ENCODE data around the gene UVRAG.
A peak's percentile ranks its signal among the peaks of the same experiment; 100 is the strongest.

UVRAG gene

DNA sequence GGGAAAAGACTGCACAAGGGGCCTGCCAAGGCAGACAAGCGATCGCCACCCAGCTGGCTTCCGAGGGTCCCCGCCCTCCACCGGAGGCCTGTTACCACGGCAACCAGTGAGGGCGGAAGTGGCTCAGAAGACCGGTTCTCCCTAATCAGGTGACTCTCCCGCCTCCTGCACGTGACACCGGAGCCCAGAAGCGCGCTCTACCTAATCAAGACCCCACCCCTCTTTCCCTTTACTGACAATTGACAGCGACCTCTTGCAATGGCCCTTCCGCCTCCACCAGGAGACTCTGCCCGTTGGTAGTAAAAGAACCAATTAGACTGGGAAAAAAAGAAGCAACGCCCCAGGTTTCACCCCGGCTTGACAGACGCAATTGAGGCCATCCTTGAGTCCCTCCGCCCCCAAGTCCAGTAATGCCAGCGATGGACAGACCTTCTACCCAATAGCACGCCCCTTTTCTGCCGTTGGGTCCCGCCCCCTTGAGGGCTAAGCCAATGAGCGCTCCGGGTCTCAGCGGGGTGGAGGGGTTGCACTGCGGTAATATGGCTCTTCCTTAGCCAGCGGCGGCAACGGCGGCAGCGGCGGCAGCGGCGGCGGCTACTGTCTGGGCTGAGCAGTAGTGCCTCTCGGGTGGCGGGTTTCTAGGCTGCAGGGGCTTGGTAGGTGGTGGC lies at the start of gene UVRAG:
Gene UVRAG, plus strand, starts transcription at position 534 of the 668 bp plus-strand sequence. CDS start 198 bp downstream, outside the sequence.
- peak; percentile 99 for DNase-seq

DNA sequence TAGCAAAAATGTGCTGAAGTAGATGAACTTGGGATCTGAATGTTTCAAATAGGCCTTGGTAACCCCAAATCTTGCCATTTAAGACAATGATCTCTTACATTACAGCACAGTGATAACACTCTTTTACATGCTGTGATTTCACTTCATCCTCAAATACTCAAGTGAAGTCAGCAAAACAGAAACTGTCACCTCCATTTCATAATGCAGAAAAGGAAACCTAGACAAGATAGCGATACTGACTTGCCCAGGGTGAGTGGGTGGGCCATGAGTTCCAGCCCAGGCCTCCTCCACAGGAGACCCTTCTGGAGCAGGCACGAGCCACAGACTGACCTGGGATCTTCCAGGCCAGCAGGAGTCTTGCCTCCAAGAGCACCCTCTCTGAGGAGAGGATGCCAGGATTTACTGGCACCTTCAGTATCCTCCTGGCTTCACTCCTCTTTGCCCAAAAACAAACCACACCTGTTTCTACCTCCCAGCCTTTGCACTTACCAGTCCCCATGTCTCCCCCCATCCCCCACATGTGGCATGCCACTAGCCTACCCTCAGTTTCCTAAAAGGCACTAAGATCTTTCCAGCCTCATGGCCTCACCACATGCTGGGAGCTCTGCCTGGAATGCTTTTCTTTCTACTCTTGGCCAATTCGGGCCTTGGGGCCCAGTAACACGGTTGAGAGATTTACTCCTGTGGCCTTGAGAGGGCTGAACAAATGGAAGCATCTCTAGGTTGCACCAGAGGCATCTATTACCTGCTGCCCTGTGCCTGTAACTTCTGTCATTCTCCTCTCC lies 48.4 kb upstream of the UVRAG start:
- DNase-seq, result no peak

DNA sequence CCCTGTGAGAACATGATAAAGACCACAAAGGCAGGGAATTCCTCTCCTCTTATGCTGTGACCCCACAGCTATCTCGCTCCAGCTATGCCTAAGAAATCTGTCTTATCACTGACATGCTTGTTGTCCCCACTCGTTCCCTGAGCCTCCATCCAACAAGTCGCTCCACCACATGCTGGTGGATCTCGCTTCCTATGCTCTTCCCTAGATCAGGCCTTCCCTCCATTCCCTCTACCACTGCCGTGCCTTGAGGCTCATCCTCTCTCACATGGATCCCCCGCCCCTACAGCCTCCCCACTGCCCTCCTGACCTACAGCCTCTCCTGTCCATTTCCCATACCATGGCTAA lies 47.8 kb upstream of the UVRAG start:
- DNase-seq, result no peak

DNA sequence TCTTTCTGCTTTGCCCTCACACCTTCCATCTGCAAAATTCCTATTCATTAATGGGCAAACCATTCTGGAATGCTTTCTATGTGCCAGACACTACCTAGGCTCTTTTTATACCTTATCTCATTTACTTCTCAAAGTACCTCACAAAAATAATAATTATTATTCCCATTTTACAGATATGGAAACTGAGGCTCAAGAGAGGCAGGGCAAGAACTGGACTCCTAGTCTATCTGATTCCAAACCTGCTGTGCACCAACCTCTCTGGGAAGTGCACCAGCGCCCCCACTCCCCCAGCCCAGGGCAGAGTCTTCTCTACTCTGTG lies 47.3 kb upstream of the UVRAG start:
- no peak for DNase-seq

DNA sequence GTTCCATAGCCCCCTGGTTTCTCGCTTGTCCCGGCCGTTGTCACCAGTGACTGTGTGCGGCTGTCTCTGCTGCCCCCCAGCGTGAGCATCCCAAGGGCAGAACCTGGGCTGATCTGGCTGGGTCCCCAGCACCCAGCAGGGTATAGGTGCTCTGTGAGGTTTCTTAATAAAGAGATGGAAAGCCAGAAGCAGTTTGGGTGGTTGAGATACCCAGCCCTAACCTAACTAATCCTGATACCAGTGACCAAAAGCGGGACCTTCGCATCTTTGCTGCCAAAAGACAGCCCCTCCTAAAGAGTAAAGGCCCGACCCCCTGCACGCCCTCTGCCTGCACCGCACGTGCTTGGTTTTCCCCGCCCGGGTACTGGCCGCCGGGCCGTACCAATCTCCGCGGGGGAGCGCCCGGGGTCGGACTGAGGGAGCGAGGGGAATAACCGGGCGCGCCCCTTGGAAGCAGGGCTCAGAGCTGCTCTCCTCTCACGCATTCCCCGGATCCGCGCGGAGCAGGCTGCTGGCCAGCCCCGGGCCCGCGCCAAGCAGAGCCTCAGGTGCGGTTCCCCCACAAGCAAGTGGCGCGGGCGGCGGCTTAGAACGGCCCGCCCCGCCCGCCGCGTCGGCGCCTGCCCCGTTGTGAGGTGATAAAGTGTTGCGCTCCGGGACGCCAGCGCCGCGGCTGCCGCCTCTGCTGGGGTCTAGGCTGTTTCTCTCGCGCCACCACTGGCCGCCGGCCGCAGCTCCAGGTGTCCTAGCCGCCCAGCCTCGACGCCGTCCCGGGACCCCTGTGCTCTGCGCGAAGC lies 46.7 kb upstream of the UVRAG start, which contains the start of gene DGAT2:
Gene DGAT2, plus strand, starts transcription at position 667 of the 797 bp plus-strand sequence. CDS start 214 bp downstream, outside the sequence.
- DNase-seq, result peak; percentile 59

DNA sequence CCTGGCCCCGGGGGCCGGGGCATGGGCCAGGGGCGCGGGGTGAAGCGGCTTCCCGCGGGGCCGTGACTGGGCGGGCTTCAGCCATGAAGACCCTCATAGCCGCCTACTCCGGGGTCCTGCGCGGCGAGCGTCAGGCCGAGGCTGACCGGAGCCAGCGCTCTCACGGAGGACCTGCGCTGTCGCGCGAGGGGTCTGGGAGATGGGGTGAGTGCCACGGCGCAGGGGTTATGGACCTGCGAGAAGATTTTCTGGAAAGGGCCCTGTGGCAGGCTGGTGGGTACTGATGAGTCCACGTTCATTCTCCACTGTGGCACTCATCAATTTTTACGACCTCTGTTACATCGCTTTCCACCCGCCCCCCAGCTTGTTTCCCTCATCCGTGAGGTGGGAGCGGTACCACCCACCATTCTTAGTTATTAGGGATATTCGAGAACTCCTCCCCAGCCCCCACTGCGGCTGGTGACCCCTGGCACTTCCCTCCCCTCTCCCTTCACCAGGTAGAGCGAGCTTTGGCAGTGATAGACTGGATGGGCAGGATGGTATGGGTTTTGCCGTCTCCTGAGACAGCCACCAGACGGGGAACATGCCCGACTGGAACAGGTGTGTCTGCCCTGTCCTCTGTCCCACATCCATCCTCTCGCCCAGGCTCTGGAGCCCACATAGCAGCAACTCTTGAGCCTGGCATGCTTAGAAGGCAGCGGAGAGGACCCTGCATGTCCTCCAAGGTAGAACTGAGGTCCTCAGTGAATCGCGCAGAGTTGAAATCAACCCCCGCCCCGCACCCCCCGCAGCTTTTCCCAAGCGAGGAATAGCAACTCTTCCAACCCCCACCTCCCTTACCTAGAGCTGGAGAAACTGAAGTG lies 45.9 kb upstream of the UVRAG start:
- no peak for DNase-seq

DNA sequence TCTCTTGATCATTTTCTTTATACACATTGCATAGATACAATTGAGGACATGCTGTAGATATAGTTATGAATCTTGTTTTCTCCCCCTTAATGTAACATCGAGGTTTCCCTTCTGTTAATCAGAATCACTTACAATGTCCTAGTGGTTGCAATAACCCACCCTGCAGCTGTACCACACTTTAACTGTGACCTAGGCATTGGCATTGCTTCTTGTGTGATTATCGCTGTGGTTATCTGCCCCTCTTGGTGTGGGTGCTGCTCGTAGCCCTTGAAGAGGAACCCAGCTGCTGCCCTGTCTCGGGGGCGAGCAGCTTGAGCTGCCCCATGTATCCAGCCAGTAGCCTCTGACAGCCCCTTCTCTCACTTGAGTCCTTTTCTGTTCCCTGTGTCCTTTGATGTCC lies 44.9 kb upstream of the UVRAG start:
- DNase-seq, result peak; percentile 7

DNA sequence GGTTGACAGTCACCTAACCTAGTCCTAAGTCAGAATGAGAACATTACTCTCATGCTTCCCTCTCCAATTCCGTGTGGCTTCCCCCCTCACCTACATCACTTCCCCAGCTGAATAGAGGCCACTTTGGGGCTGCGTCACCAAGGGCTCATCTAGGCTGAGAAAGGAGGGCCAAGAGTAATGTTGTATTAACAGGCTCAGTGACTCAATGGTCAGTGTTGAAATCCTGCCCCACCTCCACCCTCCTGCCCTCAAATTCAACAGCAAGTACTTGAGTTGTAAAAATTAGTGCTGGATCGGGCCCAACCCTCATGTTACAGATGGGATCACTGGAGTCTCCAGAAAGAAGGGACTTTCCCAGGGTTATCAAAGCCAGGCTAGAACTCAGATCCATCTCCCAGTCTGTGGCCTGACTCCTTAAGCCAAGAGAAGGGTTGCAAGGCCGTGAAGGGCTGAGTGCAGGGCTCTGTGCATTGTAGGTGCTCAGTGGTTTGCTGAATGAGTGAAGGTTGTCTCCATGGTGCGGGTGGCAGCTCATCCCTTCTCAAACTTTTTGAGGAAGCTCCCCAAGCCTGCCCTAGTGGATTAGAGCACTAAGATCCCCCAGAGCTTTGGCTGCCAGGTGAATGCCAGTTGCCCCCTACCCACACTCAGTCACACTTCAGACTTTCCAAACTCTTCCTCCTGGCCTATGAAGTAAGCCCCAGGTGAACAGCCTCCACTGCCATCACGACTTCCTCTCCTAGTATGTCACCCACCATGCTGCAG lies 43.2 kb upstream of the UVRAG start:
- DNase-seq, result peak; percentile 8

DNA sequence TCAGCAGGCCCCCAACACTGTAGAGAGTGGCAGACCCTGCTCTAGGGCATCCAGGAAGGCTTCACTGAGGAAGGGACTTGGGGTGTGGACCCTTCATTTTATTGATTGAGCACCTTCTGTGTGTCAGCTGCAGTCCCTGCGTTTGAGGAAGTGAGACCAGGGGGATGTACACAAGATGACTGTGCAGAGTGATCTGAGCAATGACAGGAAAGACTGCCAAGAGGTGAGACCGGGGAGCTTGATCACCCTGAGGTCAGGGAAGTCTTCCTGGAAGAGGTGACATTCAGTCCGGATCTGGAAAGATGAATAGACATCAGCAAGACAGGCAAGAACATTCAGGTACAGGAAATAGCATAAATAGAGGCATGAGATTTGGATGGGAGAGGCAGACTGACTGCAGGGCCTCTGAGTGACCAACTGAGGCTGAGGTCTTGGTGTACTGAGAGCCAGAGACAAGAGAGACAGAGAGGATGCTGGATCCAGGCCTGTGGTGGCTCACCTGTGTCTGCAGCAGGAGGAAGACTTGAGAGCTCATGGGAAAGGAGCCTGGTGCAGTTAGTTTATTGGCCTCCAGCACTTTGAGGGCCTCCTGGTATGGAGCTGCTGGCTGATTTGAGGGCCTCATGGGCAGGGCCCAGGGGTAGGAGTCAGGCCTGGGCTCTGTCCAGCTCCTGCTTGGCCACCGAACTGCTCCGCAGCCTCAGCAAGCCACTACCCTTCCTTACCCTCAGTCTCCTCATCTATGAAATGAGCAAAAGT lies 41.2 kb upstream of the UVRAG start:
- DNase-seq, result peak; percentile 83

DNA sequence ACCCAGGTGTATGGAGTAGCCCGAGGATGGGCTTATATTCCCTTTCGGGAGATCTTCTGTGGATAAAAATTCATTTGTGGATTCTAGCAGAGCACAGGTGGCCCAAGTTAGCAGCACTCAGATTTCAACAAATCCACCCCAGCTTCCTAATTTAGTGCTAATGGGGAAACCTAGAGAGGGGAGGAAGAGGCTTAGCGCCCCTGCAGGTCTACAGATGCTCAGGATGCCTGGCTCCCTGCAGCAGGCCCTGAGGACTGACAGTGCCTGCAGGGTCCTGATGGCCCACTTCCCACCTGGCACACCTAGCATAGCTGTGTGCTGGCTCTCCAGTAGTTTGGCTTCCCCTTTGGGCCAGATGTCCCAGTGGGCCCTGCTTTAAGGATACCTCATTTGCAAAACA lies 40.0 kb upstream of the UVRAG start:
- no peak for DNase-seq

DNA sequence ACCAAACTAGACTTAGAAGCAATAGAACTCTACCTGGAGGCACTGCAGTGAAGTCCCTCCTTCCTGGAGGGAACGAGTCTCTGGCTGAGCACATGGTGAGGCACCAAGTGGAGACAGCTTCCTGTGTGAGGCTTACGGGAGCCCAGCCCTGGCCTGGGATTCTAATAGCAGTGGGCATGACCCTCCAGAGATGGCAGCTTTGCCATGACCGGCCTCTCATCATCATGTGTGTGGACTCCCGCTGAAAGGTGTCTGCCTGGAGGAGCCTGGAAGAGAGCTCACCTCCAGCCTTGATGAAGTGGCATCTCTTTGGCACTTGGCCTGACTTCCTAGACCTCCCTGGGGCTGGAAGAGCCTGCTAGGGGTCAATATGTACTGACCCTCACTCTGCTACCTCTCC lies 38.5 kb upstream of the UVRAG start:
- no peak for DNase-seq

DNA sequence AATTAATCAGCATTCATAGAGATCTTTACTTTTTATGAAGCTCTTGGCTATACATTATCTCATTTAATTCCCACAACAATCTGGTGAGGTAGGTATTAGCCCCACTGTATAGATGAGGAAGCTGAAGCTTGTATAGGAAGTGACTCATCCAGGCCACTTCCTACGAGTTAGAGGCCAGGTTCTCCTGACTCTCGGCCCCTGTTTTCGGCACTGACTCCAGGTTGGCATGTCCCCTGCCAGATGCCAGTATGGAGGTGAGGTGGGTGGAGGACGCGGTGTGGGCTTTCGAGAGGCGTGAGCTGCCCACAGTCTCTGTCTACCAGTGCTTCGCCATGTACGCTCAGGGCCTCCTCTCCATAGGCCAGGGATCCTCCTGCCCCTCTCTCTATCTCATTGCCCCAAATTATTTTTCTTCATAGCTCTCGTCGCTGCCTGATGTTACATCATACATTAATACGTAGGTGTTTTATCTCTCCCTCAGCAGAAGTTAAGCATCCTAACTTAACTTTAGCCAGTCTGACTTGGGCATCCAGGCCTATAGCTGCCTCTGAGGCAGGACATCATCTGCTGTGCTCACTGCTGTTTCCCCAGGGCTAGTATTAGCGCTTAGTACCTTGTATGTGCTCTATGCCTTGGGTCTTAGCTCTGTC lies 37.4 kb upstream of the UVRAG start:
- DNase-seq, result peak; percentile 61

DNA sequence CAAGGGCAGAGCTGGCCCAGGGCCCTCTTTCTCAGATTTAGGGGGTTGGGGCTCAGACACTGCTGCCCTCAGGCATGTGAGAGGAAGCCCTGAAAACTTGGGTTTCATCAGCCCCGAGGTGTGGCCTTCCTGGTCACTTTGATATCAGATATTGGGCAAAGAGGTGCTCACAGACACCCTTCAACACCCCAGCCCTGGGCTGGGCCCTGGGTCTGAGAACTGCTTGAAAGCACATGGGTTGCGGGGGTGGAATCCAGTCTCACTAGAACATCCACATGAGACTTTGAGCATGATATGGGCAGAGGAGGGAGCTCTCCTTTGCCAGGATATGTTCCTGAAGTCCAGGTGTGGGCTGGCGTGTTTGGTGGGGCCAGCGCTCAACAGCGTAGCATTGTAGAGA lies 36.0 kb upstream of the UVRAG start:
- no peak for DNase-seq

DNA sequence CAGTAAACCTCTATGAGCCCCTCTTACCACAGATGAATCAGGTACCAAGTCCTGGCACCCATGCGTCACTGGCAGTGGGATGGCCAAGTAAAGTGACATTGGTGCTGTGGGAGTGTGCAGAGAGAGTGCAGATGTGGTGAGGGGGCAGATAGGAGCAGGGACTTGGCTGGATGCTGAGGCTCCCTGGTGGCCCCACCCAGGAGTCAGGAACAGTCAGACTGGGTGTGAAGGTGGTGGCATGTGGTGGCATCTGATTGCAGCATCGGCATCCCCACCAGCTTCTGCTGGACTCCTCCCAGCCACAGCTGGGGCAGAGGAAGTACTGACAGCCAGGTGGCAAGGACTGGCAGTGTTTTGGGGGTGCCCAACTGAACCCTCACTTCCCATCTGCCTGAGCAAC lies 35.0 kb upstream of the UVRAG start:
- DNase-seq, result peak; percentile 15

DNA sequence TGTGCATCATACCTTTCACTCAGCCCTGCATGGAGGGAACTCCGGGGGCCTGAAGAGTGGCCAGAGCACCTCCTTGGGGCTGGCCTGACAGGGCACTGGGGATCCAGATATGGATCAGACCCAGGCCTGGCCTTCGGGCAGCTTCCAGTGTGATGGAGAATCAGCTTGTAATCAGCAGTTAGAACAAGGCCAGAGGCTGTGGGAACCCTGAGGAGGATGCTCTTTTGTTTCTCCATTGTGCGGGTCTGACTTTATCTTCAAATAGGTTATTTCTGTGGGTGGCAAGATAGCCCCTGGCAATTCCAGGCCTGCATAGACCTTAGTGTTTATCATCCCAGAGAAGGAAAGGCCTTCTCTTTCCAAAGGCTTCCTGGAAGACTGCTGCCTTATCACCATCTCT lies 34.1 kb upstream of the UVRAG start:
- DNase-seq, result no peak

DNA sequence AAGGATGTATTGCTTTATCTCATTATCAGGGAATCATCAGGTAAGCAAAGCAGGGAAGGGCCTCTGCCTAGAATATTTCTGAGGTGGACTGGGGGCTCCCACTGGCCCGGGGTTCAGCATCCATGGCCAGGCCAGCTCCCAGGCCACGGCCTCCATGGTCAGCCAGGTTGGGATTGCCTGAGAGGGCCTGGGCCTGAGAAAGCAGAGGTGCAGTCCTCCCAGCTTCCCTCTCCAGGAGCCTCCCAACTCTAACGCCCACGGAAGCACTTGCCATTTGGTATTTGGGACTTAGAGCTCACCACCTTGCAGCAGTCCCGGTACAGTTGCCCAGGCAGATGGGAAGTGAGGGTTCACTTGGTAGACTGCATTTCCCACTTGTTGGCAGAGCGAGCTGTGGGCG lies 33.7 kb upstream of the UVRAG start:
- DNase-seq, result no peak

DNA sequence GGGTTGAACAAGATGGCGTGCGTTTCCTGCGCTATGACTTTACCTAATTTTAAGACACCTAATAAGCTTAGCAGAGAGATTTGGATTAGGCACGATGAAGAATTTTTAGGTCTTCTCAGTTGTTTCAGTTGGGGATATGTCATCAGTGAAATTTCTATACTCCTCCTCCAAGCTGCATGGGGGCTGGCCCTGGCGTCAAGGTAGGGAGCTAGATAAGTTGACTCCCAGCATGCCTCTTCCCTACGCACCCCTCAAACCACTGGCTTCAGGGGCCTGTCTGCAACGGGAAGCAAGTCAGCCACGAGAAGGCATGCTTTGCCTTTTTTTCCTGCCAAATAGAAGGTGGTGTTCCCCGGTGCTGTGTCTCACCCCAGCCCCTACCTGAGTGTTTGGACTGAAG lies 33.2 kb upstream of the UVRAG start:
- no peak for DNase-seq

DNA sequence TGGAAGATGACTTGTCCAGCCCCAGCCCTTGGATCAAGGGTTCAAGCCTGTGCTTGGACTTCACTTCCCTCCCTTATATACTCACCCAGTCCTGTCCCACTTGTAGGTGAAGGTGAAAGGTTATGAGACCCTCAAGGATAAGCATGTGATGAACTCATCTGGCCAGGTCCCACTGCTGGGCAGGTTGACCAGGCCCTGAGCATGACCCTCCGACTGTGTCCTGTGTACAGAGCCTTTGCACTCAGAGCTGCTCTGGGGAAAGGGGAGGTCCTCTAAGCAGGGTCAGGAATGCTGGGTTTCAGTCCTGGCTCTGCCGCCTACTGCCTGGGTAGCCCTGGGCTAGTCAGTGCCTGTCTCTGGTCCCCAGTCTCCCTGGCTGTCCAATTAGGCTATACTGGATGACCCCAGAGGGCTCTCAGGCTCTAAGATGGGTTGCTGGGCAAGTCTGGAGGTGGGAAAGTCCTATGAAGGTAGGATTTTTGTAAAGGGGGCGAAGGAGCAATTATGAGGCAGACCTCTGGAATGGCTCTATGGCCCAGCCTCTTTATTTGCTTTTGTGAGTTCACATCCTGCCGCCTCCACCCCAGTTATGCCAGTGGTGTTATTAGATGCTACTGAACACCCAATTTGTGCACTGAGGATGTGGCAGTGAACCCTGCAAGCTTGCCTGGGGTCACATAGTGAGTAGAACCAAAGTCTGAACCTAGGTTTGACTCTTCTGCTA lies 32.3 kb upstream of the UVRAG start:
- no peak for DNase-seq

DNA sequence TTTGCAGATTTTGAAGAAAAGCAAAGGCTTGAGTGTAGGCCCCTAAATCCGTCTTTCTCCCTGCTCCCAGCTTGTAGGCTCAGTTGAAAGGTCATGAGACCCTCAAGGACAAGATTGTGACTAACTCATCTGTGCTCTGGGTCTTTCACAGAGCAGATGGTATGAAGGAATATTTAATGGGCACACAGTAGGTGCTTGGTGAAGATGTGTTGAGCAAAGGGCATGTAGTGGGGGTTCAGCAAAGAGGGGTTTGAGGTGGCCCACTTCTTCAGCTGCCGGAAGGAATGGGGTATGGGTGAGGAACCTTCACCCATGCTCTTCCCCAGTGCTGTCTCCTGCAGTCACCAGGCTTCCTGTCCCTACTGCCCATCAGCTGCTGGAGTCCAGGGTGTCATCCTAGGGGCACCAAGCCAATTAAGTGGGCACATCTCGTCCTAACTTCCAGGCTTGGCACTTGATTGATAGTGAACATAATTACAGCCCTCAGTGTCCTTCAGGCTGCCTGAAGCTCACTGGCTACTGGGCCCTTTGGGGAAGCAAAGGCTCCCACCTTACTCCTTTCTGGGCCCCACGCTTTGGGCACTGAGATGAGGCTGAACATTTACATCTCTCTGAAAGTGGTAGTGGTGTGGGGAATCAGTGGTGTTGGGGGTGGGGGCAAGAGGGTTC lies 31.5 kb upstream of the UVRAG start:
- DNase-seq, result no peak

DNA sequence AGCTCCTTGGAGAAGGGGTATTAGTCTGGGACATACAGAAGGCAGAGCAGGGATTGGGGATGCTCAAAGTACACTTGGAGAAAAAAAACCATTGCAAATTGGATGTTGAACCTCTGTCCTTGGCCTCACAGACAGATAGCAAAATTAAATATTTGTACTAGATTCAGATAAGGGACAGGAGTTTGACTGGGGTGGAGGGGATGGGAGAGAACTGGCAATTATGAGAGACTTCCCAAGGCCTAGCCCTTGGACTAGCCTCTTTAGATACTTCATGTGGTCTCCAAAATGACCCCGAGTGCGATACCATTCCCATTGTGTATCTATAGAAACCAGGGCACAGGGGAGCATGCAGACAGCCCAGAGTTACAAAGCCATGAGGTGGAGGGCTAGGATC lies 30.9 kb upstream of the UVRAG start:
- DNase-seq, result no peak
